Measurements from ENCODE around the gene LTBP2.

Gene LTBP2

GRCh38 chr14:74522740-74523139, 89.3 kb downstream of the LTBP2 start:
- no peak for DNase-seq

- DNase-seq: no peak
These were observed 90.3 kb downstream of the LTBP2 start for GRCh38 chr14:74521756-74522155.

- no peak for DNase-seq
These were observed 92.5 kb downstream of the LTBP2 start for GRCh38 chr14:74519316-74520074.

- DNase-seq: no peak
These were observed 93.8 kb downstream of the LTBP2 start for GRCh38 chr14:74518221-74518620.

GRCh38 chr14:74517731-74518130, 94.3 kb downstream of the LTBP2 start:
- DNase-seq: no peak

GRCh38 chr14:74516451-74517160, 95.4 kb downstream of the LTBP2 start:
- no peak for DNase-seq

GRCh38 chr14:74515891-74516412, 96.1 kb downstream of the LTBP2 start:
- DNase-seq: no peak

GRCh38 chr14:74514471-74514941, 97.5 kb downstream of the LTBP2 start:
- DNase-seq: no peak

GRCh38 chr14:74511966-74512830, 99.8 kb downstream of the LTBP2 start:
- DNase-seq: no peak

- DNase-seq: no peak
These were observed 101.1 kb downstream of the LTBP2 start for GRCh38 chr14:74510959-74511409.

- no peak for DNase-seq
These were observed 101.7 kb downstream of the LTBP2 start for GRCh38 chr14:74510223-74510931.

GRCh38 chr14:74509587-74510222, 102.3 kb downstream of the LTBP2 start:
- no peak for DNase-seq

- DNase-seq: no peak
These were observed 103.1 kb downstream of the LTBP2 start for GRCh38 chr14:74508844-74509428.

GRCh38 chr14:74508292-74508731, 103.7 kb downstream of the LTBP2 start:
- no peak for DNase-seq

GRCh38 chr14:74507840-74508239, 104.2 kb downstream of the LTBP2 start:
- no peak for DNase-seq

GRCh38 chr14:74507085-74507484, 105.0 kb downstream of the LTBP2 start:
- DNase-seq: no peak

- DNase-seq: no peak
These were observed 105.6 kb downstream of the LTBP2 start for GRCh38 chr14:74506411-74506851.

- no peak for DNase-seq
These were observed 106.2 kb downstream of the LTBP2 start for GRCh38 chr14:74505831-74506230.

- no peak for DNase-seq
These were observed 106.9 kb downstream of the LTBP2 start for GRCh38 chr14:74504874-74505720.

- no peak for DNase-seq
These were observed 107.6 kb downstream of the LTBP2 start for GRCh38 chr14:74504412-74504811.

All from activated T-cell treated with anti-CD3 and anti-CD28 coated beads, Interleukin-2, amount 50 U/mL, for 48 hours (primary cell).